ENCODE measurements around the gene CCL14.
"Not testable (repeated sequence)": the region's sequence is repeated elsewhere in the genome, so short reads cannot be mapped to it uniquely, and the experiment has no call there.

The CCL14 gene

GRCh38 chr17:35995346-35995745 lies 8.8 kb upstream of the CCL14 start:
- in situ Hi-C loops (cut with HindIII; ENCODE audit: low sequenced_read_pairs): not testable (repeated sequence)

GRCh38 chr17:35991075-35991474 lies 4.5 kb upstream of the CCL14 start:
- in situ Hi-C loops (cut with HindIII; ENCODE audit: low sequenced_read_pairs): no loop called here

GRCh38 chr17:35988164-35988563 lies 1.6 kb upstream of the CCL14 start:
- in situ Hi-C loops (cut with HindIII; ENCODE audit: low sequenced_read_pairs): no loop called here

- in situ Hi-C loops (cut with HindIII; ENCODE audit: low sequenced_read_pairs): no loop called here
These were observed 2.4 kb downstream of the CCL14 start for GRCh38 chr17:35984140-35984539.

GRCh38 chr17:35982409-35983191 lies 3.9 kb downstream of the CCL14 start:
- in situ Hi-C loops (cut with HindIII; ENCODE audit: low sequenced_read_pairs): no loop called here

GRCh38 chr17:35981908-35982330 lies 4.6 kb downstream of the CCL14 start:
- in situ Hi-C loops (cut with HindIII; ENCODE audit: low sequenced_read_pairs): no loop called here

GRCh38 chr17:35981246-35981645 lies 5.3 kb downstream of the CCL14 start, which contains the start of gene CCL16:
CCL16 (minus strand) TSS chr17:35981497; CDS start chr17:35981420, 77 bp downstream.
- in situ Hi-C loops (cut with HindIII; ENCODE audit: low sequenced_read_pairs): no loop called here

- in situ Hi-C loops (cut with HindIII; ENCODE audit: low sequenced_read_pairs): no loop called here
These were observed 8.2 kb downstream of the CCL14 start for GRCh38 chr17:35978346-35978745.

GRCh38 chr17:35977509-35977908 lies 9.0 kb downstream of the CCL14 start:
- in situ Hi-C loops (cut with HindIII; ENCODE audit: low sequenced_read_pairs): no loop called here

GRCh38 chr17:35973333-35974260 lies 12.9 kb downstream of the CCL14 start:
- in situ Hi-C loops (cut with HindIII; ENCODE audit: low sequenced_read_pairs): no loop called here

GRCh38 chr17:35972945-35973332 lies 13.6 kb downstream of the CCL14 start:
- in situ Hi-C loops (cut with HindIII; ENCODE audit: low sequenced_read_pairs): no loop called here

- in situ Hi-C loops (cut with HindIII; ENCODE audit: low sequenced_read_pairs): no loop called here
These were observed 14.0 kb downstream of the CCL14 start for GRCh38 chr17:35972535-35972934.

- in situ Hi-C loops (cut with HindIII; ENCODE audit: low sequenced_read_pairs): no loop called here
These were observed 14.5 kb downstream of the CCL14 start for GRCh38 chr17:35972066-35972465.

- in situ Hi-C loops (cut with HindIII; ENCODE audit: low sequenced_read_pairs): no loop called here
These were observed 16.8 kb downstream of the CCL14 start for GRCh38 chr17:35969558-35970380.

GRCh38 chr17:35968520-35969054 lies 17.9 kb downstream of the CCL14 start:
- in situ Hi-C loops (cut with HindIII; ENCODE audit: low sequenced_read_pairs): no loop called here

GRCh38 chr17:35965272-35965671 lies 21.3 kb downstream of the CCL14 start:
- in situ Hi-C loops (cut with HindIII; ENCODE audit: low sequenced_read_pairs): no loop called here

- in situ Hi-C loops (cut with HindIII; ENCODE audit: low sequenced_read_pairs): no loop called here
These were observed 22.9 kb downstream of the CCL14 start for GRCh38 chr17:35963663-35964062.

- in situ Hi-C loops (cut with HindIII; ENCODE audit: low sequenced_read_pairs): no loop called here
These were observed 32.8 kb downstream of the CCL14 start for GRCh38 chr17:35953720-35954119.

GRCh38 chr17:35949401-35949800 lies 37.1 kb downstream of the CCL14 start:
- in situ Hi-C loops (cut with HindIII; ENCODE audit: low sequenced_read_pairs): no loop called here

- in situ Hi-C loops (cut with HindIII; ENCODE audit: low sequenced_read_pairs): no loop called here
These were observed 38.4 kb downstream of the CCL14 start for GRCh38 chr17:35948092-35948491.

- in situ Hi-C loops (cut with HindIII; ENCODE audit: low sequenced_read_pairs): no loop called here
These were observed 39.4 kb downstream of the CCL14 start for GRCh38 chr17:35947156-35947585.
